ENCODE data around the gene UXS1. TPM values are rescaled to one million over a fixed set of nuclear protein-coding genes. Genes with fewer than 3 reads are reported as not detected.

UXS1 gene
- total and polyA plus RNA-seq, 9 of the 15 experiments (the other 6 are each of a cell fraction or from before 2014, with no cell fraction given): 5.8 to 25.8 (median 15.0) TPM

DNA sequence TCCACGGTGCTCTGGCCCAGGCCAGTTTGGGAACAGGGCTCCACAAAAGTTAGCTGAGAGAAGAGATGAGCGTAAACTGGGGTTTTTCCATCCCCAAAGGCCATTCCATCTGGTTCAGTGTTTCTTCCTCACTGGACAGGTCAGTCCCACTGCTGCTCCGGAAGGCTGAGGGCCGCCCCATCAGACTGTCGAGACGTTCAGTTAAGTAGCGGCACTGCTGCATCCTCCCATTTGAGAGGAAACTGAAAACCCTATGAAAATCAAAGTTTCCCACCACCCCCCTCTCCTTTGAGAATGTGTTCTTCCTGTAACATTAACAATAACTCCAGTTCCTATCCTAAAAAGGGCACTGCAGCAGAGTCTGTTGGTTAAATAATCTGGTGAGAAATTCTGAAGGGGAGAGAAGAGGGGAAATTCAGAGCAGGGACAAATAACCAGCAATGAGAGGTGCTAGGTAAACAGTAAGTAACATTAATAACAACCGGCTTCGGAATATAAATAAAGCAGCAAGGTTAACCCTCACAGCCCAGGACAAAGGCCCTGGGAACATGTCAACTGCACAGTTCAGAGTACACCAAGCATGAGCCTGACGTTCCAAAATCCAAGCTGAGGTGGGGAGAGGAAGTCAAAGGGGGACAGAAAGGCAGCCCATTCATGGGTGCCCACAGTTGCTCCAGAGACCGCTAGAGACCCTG is 55.4 kb downstream of the UXS1 start (continued):
- TF ChIP-seq, protein P1, sequence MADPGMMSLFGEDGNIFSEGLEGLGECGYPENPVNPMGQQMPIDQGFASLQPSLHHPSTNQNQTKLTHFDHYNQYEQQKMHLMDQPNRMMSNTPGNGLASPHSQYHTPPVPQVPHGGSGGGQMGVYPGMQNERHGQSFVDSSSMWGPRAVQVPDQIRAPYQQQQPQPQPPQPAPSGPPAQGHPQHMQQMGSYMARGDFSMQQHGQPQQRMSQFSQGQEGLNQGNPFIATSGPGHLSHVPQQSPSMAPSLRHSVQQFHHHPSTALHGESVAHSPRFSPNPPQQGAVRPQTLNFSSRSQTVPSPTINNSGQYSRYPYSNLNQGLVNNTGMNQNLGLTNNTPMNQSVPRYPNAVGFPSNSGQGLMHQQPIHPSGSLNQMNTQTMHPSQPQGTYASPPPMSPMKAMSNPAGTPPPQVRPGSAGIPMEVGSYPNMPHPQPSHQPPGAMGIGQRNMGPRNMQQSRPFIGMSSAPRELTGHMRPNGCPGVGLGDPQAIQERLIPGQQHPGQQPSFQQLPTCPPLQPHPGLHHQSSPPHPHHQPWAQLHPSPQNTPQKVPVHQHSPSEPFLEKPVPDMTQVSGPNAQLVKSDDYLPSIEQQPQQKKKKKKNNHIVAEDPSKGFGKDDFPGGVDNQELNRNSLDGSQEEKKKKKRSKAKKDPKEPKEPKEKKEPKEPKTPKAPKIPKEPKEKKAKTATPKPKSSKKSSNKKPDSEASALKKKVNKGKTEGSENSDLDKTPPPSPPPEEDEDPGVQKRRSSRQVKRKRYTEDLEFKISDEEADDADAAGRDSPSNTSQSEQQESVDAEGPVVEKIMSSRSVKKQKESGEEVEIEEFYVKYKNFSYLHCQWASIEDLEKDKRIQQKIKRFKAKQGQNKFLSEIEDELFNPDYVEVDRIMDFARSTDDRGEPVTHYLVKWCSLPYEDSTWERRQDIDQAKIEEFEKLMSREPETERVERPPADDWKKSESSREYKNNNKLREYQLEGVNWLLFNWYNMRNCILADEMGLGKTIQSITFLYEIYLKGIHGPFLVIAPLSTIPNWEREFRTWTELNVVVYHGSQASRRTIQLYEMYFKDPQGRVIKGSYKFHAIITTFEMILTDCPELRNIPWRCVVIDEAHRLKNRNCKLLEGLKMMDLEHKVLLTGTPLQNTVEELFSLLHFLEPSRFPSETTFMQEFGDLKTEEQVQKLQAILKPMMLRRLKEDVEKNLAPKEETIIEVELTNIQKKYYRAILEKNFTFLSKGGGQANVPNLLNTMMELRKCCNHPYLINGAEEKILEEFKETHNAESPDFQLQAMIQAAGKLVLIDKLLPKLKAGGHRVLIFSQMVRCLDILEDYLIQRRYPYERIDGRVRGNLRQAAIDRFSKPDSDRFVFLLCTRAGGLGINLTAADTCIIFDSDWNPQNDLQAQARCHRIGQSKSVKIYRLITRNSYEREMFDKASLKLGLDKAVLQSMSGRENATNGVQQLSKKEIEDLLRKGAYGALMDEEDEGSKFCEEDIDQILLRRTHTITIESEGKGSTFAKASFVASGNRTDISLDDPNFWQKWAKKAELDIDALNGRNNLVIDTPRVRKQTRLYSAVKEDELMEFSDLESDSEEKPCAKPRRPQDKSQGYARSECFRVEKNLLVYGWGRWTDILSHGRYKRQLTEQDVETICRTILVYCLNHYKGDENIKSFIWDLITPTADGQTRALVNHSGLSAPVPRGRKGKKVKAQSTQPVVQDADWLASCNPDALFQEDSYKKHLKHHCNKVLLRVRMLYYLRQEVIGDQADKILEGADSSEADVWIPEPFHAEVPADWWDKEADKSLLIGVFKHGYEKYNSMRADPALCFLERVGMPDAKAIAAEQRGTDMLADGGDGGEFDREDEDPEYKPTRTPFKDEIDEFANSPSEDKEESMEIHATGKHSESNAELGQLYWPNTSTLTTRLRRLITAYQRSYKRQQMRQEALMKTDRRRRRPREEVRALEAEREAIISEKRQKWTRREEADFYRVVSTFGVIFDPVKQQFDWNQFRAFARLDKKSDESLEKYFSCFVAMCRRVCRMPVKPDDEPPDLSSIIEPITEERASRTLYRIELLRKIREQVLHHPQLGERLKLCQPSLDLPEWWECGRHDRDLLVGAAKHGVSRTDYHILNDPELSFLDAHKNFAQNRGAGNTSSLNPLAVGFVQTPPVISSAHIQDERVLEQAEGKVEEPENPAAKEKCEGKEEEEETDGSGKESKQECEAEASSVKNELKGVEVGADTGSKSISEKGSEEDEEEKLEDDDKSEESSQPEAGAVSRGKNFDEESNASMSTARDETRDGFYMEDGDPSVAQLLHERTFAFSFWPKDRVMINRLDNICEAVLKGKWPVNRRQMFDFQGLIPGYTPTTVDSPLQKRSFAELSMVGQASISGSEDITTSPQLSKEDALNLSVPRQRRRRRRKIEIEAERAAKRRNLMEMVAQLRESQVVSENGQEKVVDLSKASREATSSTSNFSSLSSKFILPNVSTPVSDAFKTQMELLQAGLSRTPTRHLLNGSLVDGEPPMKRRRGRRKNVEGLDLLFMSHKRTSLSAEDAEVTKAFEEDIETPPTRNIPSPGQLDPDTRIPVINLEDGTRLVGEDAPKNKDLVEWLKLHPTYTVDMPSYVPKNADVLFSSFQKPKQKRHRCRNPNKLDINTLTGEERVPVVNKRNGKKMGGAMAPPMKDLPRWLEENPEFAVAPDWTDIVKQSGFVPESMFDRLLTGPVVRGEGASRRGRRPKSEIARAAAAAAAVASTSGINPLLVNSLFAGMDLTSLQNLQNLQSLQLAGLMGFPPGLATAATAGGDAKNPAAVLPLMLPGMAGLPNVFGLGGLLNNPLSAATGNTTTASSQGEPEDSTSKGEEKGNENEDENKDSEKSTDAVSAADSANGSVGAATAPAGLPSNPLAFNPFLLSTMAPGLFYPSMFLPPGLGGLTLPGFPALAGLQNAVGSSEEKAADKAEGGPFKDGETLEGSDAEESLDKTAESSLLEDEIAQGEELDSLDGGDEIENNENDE (IDR thresholded peaks at IDR 0.05; ENCODE audit: low read depth, low read length): no peak
- TF ChIP-seq PTBP1 (IDR thresholded peaks at IDR 0.05; ENCODE audit: low read depth, low read length): no peak
- TF ChIP-seq CSDE1 (IDR thresholded peaks at IDR 0.05): no peak
- TF ChIP-seq ZNF431 (CRISPR knock-in tag; IDR thresholded peaks at IDR 0.05): no peak
- TF ChIP-seq, protein P2, sequence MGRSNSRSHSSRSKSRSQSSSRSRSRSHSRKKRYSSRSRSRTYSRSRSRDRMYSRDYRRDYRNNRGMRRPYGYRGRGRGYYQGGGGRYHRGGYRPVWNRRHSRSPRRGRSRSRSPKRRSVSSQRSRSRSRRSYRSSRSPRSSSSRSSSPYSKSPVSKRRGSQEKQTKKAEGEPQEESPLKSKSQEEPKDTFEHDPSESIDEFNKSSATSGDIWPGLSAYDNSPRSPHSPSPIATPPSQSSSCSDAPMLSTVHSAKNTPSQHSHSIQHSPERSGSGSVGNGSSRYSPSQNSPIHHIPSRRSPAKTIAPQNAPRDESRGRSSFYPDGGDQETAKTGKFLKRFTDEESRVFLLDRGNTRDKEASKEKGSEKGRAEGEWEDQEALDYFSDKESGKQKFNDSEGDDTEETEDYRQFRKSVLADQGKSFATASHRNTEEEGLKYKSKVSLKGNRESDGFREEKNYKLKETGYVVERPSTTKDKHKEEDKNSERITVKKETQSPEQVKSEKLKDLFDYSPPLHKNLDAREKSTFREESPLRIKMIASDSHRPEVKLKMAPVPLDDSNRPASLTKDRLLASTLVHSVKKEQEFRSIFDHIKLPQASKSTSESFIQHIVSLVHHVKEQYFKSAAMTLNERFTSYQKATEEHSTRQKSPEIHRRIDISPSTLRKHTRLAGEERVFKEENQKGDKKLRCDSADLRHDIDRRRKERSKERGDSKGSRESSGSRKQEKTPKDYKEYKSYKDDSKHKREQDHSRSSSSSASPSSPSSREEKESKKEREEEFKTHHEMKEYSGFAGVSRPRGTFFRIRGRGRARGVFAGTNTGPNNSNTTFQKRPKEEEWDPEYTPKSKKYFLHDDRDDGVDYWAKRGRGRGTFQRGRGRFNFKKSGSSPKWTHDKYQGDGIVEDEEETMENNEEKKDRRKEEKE (IDR thresholded peaks at IDR 0.05; ENCODE audit: borderline replicate concordance in 1 of 2, control insufficient read depth in 1 of 2, low read depth in 2 of 2, low read length in 1 of 2): no peak
- TF ChIP-seq PHF20 (IDR thresholded peaks at IDR 0.05; ENCODE audit: partially characterized antibody): no peak
- TF ChIP-seq, protein P3, sequence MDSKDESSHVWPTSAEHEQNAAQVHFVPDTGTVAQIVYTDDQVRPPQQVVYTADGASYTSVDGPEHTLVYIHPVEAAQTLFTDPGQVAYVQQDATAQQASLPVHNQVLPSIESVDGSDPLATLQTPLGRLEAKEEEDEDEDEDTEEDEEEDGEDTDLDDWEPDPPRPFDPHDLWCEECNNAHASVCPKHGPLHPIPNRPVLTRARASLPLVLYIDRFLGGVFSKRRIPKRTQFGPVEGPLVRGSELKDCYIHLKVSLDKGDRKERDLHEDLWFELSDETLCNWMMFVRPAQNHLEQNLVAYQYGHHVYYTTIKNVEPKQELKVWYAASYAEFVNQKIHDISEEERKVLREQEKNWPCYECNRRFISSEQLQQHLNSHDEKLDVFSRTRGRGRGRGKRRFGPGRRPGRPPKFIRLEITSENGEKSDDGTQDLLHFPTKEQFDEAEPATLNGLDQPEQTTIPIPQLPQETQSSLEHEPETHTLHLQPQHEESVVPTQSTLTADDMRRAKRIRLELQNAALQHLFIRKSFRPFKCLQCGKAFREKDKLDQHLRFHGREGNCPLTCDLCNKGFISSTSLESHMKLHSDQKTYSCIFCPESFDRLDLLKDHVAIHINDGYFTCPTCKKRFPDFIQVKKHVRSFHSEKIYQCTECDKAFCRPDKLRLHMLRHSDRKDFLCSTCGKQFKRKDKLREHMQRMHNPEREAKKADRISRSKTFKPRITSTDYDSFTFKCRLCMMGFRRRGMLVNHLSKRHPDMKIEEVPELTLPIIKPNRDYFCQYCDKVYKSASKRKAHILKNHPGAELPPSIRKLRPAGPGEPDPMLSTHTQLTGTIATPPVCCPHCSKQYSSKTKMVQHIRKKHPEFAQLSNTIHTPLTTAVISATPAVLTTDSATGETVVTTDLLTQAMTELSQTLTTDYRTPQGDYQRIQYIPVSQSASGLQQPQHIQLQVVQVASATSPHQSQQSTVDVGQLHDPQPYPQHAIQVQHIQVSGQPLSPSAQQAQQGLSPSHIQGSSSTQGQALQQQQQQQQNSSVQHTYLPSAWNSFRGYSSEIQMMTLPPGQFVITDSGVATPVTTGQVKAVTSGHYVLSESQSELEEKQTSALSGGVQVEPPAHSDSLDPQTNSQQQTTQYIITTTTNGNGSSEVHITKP (IDR thresholded peaks at IDR 0.05; ENCODE audit: partially characterized antibody): peak; percentile 13

Data from K562 (cell line).